CD4-positive, alpha-beta T cell treated with Interleukin-17A for 1 hour (primary cell): ENCODE results near the gene DYNLL1.
"Not testable (repeated sequence)": the region's sequence is repeated elsewhere in the genome, so short reads cannot be mapped to it uniquely, and the experiment has no call there.

Experiments
- DNase-seq: peaks from one replicate; pipeline ENCODE4 v3.0.0-alpha.2; 2020

The DYNLL1 gene

GRCh38 chr12:120495731-120496412 is at the start of gene DYNLL1:
Gene DYNLL1, plus strand, starts transcription at chr12:120496113. Its CDS starts 309 bp downstream, at chr12:120496422.
- peak; percentile 98 for DNase-seq

- DNase-seq = not testable (repeated sequence)
Measured at GRCh38 chr12:120446844-120447178, 49.1 kb upstream of the DYNLL1 start.

GRCh38 chr12:120447992-120448391 is 47.9 kb upstream of the DYNLL1 start:
- no peak for DNase-seq

GRCh38 chr12:120452524-120452923 is 43.4 kb upstream of the DYNLL1 start:
- DNase-seq = not testable (repeated sequence)

GRCh38 chr12:120453060-120453750 is 42.7 kb upstream of the DYNLL1 start:
- no peak for DNase-seq

- DNase-seq = peak; percentile 64
Measured at GRCh38 chr12:120453977-120454376, 41.9 kb upstream of the DYNLL1 start.

- DNase-seq = no peak
Measured at GRCh38 chr12:120455302-120455701, 40.6 kb upstream of the DYNLL1 start.

- peak; percentile 29 for DNase-seq
Measured at GRCh38 chr12:120457133-120457532, 38.8 kb upstream of the DYNLL1 start.

GRCh38 chr12:120460157-120460556 is 35.8 kb upstream of the DYNLL1 start:
- no peak for DNase-seq

- DNase-seq = no peak
Measured at GRCh38 chr12:120462099-120462640, 33.7 kb upstream of the DYNLL1 start.

- DNase-seq = no peak
Measured at GRCh38 chr12:120463712-120464111, 32.2 kb upstream of the DYNLL1 start.

- no peak for DNase-seq
Measured at GRCh38 chr12:120465756-120466155, 30.2 kb upstream of the DYNLL1 start.

- peak; percentile 64 for DNase-seq
Measured at GRCh38 chr12:120466560-120467315, 29.2 kb upstream of the DYNLL1 start.

GRCh38 chr12:120467439-120467838 is 28.5 kb upstream of the DYNLL1 start:
- no peak for DNase-seq

GRCh38 chr12:120468325-120468820 is 27.5 kb upstream of the DYNLL1 start:
- DNase-seq = peak; percentile 35

GRCh38 chr12:120468821-120469449 is 27.0 kb upstream of the DYNLL1 start:
- peak; percentile 61 for DNase-seq

GRCh38 chr12:120469450-120470149 is 26.3 kb upstream of the DYNLL1 start, which contains the start of gene SRSF9:
Gene SRSF9, minus strand, starts transcription at chr12:120469748. Its CDS starts 139 bp downstream, at chr12:120469609.
- peak; percentile 97 for DNase-seq

- no peak for DNase-seq
Measured at GRCh38 chr12:120470150-120470784, 25.6 kb upstream of the DYNLL1 start.

- DNase-seq = no peak
Measured at GRCh38 chr12:120472521-120472920, 23.4 kb upstream of the DYNLL1 start.

- DNase-seq = no peak
Measured at GRCh38 chr12:120473807-120474615, 21.9 kb upstream of the DYNLL1 start.

GRCh38 chr12:120474616-120474960 is 21.3 kb upstream of the DYNLL1 start:
- no peak for DNase-seq
